Measurements from ENCODE around the gene CMTM2.

DNA sequence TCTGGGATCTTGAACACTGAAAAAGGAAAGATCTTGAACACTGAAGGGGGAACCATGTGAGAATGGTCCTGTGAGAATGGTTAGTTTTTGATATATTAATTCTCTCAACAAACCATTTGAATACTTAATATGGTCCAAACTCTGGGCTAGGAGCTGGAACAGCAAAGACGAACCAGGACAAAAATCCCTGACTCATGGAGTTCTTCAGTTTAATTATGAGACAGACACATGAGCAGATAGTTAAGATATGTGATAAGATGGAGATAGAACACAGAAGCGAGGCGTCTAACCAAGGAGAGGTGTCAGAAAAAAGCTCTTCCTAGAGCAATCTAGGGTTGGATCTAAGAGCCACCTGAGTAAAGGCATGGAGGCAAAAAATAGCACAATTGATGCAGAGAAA lies 25.2 kb upstream of the CMTM2 start:
- TF ChIP-seq, protein P1, sequence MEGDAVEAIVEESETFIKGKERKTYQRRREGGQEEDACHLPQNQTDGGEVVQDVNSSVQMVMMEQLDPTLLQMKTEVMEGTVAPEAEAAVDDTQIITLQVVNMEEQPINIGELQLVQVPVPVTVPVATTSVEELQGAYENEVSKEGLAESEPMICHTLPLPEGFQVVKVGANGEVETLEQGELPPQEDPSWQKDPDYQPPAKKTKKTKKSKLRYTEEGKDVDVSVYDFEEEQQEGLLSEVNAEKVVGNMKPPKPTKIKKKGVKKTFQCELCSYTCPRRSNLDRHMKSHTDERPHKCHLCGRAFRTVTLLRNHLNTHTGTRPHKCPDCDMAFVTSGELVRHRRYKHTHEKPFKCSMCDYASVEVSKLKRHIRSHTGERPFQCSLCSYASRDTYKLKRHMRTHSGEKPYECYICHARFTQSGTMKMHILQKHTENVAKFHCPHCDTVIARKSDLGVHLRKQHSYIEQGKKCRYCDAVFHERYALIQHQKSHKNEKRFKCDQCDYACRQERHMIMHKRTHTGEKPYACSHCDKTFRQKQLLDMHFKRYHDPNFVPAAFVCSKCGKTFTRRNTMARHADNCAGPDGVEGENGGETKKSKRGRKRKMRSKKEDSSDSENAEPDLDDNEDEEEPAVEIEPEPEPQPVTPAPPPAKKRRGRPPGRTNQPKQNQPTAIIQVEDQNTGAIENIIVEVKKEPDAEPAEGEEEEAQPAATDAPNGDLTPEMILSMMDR (IDR thresholded peaks at IDR 0.05): no peak
- TF ChIP-seq POLR2AphosphoS5 (IDR thresholded peaks at IDR 0.05): no peak

All from suprapubic skin (tissue), 3 donors.